ENCODE results near the gene RCL1.

The RCL1 gene

DNA sequence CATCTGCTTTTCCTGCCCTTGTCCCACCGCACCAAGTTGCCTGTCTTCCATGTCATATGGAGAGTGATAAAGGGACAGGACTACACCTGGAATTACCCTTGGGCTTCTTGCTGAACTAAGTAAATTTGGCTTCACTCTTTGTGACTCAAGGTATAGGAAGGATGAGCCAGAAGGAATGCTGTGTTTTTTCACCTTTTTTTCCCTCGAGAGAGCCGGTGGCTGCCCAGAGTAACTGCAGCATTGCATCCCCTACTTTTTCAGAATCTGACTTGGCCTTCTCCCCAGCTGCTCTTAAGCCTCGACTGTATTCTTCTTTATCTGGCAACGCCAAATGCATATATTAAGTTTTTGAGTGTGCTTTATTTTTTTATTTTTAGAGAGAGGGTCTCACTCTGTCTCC is 38.4 kb downstream of the RCL1 start:
- H3K9me3 ChIP-seq (ENCODE audit: control insufficient read depth, insufficient read depth, low read length), result no peaks in the 10 kb centered on the region
- H3K4me1 ChIP-seq (ENCODE audit: control insufficient read depth, insufficient read depth, low read length), result no peaks in the 10 kb centered on the region
- no peak overlapping the region for H3K4me3 ChIP-seq (ENCODE audit: low read depth, low read length)
- no peaks in the 10 kb centered on the region for H3K27me3 ChIP-seq (ENCODE audit: control insufficient read depth, insufficient read depth, low read length)
- H3K36me3 ChIP-seq (ENCODE audit: control insufficient read depth, insufficient read depth, low read length), result peaks cover 35% of the 10 kb centered on the region
- H3K9ac ChIP-seq (ENCODE audit: low read depth, low read length), result no peak overlapping the region
- no peak overlapping the region for H3K27ac ChIP-seq (ENCODE audit: low read depth, low read length)

- Histone ChIP-seq H3K4me1 (ENCODE audit: control insufficient read depth, insufficient read depth, low read length) (no peaks in the 10 kb centered on the region), H3K4me3 (ENCODE audit: low read depth, low read length) (no peak overlapping the region), H3K27me3 (ENCODE audit: control insufficient read depth, insufficient read depth, low read length) (no peaks in the 10 kb centered on the region), H3K36me3 (ENCODE audit: control insufficient read depth, insufficient read depth, low read length) (peaks cover 39% of the 10 kb centered on the region), H3K9me3 (ENCODE audit: control insufficient read depth, insufficient read depth, low read length) (no peaks in the 10 kb centered on the region), H3K27ac (ENCODE audit: low read depth, low read length) (no peak overlapping the region), H3K9ac (ENCODE audit: low read depth, low read length) (no peak overlapping the region)
Observed at GRCh38 chr9:4831944-4832343, 39.2 kb downstream of the RCL1 start.

- no peaks in the 10 kb centered on the region for H3K4me1 ChIP-seq (ENCODE audit: control insufficient read depth, insufficient read depth, low read length)
- H3K9ac ChIP-seq (ENCODE audit: low read depth, low read length), result no peak overlapping the region
- peaks cover 48% of the 10 kb centered on the region for H3K36me3 ChIP-seq (ENCODE audit: control insufficient read depth, insufficient read depth, low read length)
- H3K4me3 ChIP-seq (ENCODE audit: low read depth, low read length), result no peak overlapping the region
- peak overlapping the region; percentile 37 for H3K27ac ChIP-seq (ENCODE audit: low read depth, low read length)
- H3K9me3 ChIP-seq (ENCODE audit: control insufficient read depth, insufficient read depth, low read length), result no peaks in the 10 kb centered on the region
- H3K27me3 ChIP-seq (ENCODE audit: control insufficient read depth, insufficient read depth, low read length), result no peaks in the 10 kb centered on the region
Observed at GRCh38 chr9:4832786-4833579, 40.2 kb downstream of the RCL1 start.

GRCh38 chr9:4833781-4834560 is 41.2 kb downstream of the RCL1 start:
- no peaks in the 10 kb centered on the region for H3K9me3 ChIP-seq (ENCODE audit: control insufficient read depth, insufficient read depth, low read length)
- H3K4me3 ChIP-seq (ENCODE audit: low read depth, low read length), result no peak overlapping the region
- no peak overlapping the region for H3K27ac ChIP-seq (ENCODE audit: low read depth, low read length)
- H3K27me3 ChIP-seq (ENCODE audit: control insufficient read depth, insufficient read depth, low read length), result no peaks in the 10 kb centered on the region
- H3K4me1 ChIP-seq (ENCODE audit: control insufficient read depth, insufficient read depth, low read length), result no peaks in the 10 kb centered on the region
- H3K9ac ChIP-seq (ENCODE audit: low read depth, low read length), result no peak overlapping the region
- peaks cover 47% of the 10 kb centered on the region for H3K36me3 ChIP-seq (ENCODE audit: control insufficient read depth, insufficient read depth, low read length)

- Histone ChIP-seq H3K4me3 (ENCODE audit: low read depth, low read length) (no peak overlapping the region), H3K9me3 (ENCODE audit: control insufficient read depth, insufficient read depth, low read length) (no peaks in the 10 kb centered on the region), H3K27ac (ENCODE audit: low read depth, low read length) (no peak overlapping the region), H3K36me3 (ENCODE audit: control insufficient read depth, insufficient read depth, low read length) (peaks cover 59% of the 10 kb centered on the region), H3K4me1 (ENCODE audit: control insufficient read depth, insufficient read depth, low read length) (no peaks in the 10 kb centered on the region), H3K27me3 (ENCODE audit: control insufficient read depth, insufficient read depth, low read length) (no peaks in the 10 kb centered on the region), H3K9ac (ENCODE audit: low read depth, low read length) (no peak overlapping the region)
Observed at GRCh38 chr9:4836676-4837075, 43.9 kb downstream of the RCL1 start.

- no peaks in the 10 kb centered on the region for H3K27me3 ChIP-seq (ENCODE audit: control insufficient read depth, insufficient read depth, low read length)
- no peak overlapping the region for H3K4me3 ChIP-seq (ENCODE audit: low read depth, low read length)
- H3K27ac ChIP-seq (ENCODE audit: low read depth, low read length), result no peak overlapping the region
- H3K9me3 ChIP-seq (ENCODE audit: control insufficient read depth, insufficient read depth, low read length), result no peaks in the 10 kb centered on the region
- H3K36me3 ChIP-seq (ENCODE audit: control insufficient read depth, insufficient read depth, low read length), result peaks cover 63% of the 10 kb centered on the region
- no peak overlapping the region for H3K9ac ChIP-seq (ENCODE audit: low read depth, low read length)
- H3K4me1 ChIP-seq (ENCODE audit: control insufficient read depth, insufficient read depth, low read length), result no peaks in the 10 kb centered on the region
Observed at GRCh38 chr9:4837261-4838188, 44.8 kb downstream of the RCL1 start.

DNA sequence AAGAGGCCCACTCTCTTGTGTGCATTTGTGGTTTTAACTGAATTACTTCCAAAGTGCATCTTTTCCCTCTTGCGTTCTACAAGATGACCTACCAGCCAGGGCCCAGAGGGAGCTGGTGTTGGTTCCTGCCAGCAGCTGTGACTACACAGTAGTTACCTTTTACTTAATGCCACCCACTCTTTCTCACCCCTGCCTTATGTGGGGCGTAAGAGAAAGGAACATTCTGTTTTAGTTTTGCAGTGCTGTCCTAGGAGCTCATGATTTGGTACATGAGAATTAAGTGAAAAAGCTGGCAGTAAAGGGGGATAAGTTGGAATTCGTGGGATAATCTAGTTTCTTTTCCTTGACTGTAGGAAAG is 45.4 kb downstream of the RCL1 start:
- H3K27ac ChIP-seq (ENCODE audit: low read depth, low read length), result no peak overlapping the region

GRCh38 chr9:4839470-4839912 is 46.7 kb downstream of the RCL1 start:
- H3K27ac ChIP-seq (ENCODE audit: low read depth, low read length), result no peak overlapping the region
- H3K4me1 ChIP-seq (ENCODE audit: control insufficient read depth, insufficient read depth, low read length), result no peaks in the 10 kb centered on the region
- peaks cover 65% of the 10 kb centered on the region for H3K36me3 ChIP-seq (ENCODE audit: control insufficient read depth, insufficient read depth, low read length)
- H3K9me3 ChIP-seq (ENCODE audit: control insufficient read depth, insufficient read depth, low read length), result no peaks in the 10 kb centered on the region
- H3K4me3 ChIP-seq (ENCODE audit: low read depth, low read length), result no peak overlapping the region
- no peaks in the 10 kb centered on the region for H3K27me3 ChIP-seq (ENCODE audit: control insufficient read depth, insufficient read depth, low read length)
- no peak overlapping the region for H3K9ac ChIP-seq (ENCODE audit: low read depth, low read length)

More for the DNA sequence above, 45.4 kb downstream of the RCL1 start:
- Histone ChIP-seq H3K4me1 (ENCODE audit: control insufficient read depth, insufficient read depth, low read length) (no peaks in the 10 kb centered on the region), H3K36me3 (ENCODE audit: control insufficient read depth, insufficient read depth, low read length) (peaks cover 65% of the 10 kb centered on the region), H3K9ac (ENCODE audit: low read depth, low read length) (no peak overlapping the region), H3K4me3 (ENCODE audit: low read depth, low read length) (no peak overlapping the region), H3K9me3 (ENCODE audit: control insufficient read depth, insufficient read depth, low read length) (no peaks in the 10 kb centered on the region), H3K27me3 (ENCODE audit: control insufficient read depth, insufficient read depth, low read length) (no peaks in the 10 kb centered on the region)

- Histone ChIP-seq H3K27ac (ENCODE audit: low read depth, low read length) (no peak overlapping the region), H3K36me3 (ENCODE audit: control insufficient read depth, insufficient read depth, low read length) (peaks cover 68% of the 10 kb centered on the region), H3K9ac (ENCODE audit: low read depth, low read length) (no peak overlapping the region), H3K4me3 (ENCODE audit: low read depth, low read length) (no peak overlapping the region), H3K4me1 (ENCODE audit: control insufficient read depth, insufficient read depth, low read length) (no peaks in the 10 kb centered on the region), H3K27me3 (ENCODE audit: control insufficient read depth, insufficient read depth, low read length) (no peaks in the 10 kb centered on the region), H3K9me3 (ENCODE audit: control insufficient read depth, insufficient read depth, low read length) (no peaks in the 10 kb centered on the region)
Observed at GRCh38 chr9:4840018-4840417, 47.3 kb downstream of the RCL1 start.

GRCh38 chr9:4842213-4842612 is 49.5 kb downstream of the RCL1 start:
- Histone ChIP-seq H3K36me3 (ENCODE audit: control insufficient read depth, insufficient read depth, low read length) (peaks cover 72% of the 10 kb centered on the region), H3K27me3 (ENCODE audit: control insufficient read depth, insufficient read depth, low read length) (no peaks in the 10 kb centered on the region), H3K9me3 (ENCODE audit: control insufficient read depth, insufficient read depth, low read length) (no peaks in the 10 kb centered on the region), H3K27ac (ENCODE audit: low read depth, low read length) (no peak overlapping the region), H3K4me3 (ENCODE audit: low read depth, low read length) (no peak overlapping the region), H3K9ac (ENCODE audit: low read depth, low read length) (no peak overlapping the region), H3K4me1 (ENCODE audit: control insufficient read depth, insufficient read depth, low read length) (no peaks in the 10 kb centered on the region)
